Superior temporal gyrus (tissue), 1 donor: ENCODE data around the gene CD40.
"Not testable (repeated sequence)": the region's sequence is repeated elsewhere in the genome, so short reads cannot be mapped to it uniquely, and the experiment has no call there.

ENCODE experiments used
- DNase-seq: peaks from one replicate; pipeline ENCODE4 v3.0.0-alpha.2; 2016; ENCODE audit errors: extremely low spot score

The CD40 gene

DNA sequence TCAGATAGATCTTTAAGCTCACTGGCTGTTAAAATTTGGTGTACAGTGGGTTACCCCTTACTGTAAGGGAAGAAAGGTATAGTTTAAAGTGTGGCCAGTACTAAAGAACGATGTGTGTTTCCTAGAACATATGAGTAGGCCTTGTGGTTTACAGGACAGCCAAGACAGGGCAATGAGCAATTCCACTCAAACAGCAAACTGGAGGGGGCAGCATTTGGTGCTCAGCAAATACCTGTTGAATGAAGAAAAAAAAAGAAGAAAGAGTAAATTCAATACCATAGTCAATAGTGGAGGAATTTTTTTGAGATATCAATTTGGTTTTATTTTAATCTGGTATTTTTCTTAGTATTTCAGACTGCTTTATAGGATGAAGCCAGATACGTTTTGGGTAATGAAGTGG is 24.6 kb upstream of the CD40 start:
- DNase-seq, result no peak

DNA sequence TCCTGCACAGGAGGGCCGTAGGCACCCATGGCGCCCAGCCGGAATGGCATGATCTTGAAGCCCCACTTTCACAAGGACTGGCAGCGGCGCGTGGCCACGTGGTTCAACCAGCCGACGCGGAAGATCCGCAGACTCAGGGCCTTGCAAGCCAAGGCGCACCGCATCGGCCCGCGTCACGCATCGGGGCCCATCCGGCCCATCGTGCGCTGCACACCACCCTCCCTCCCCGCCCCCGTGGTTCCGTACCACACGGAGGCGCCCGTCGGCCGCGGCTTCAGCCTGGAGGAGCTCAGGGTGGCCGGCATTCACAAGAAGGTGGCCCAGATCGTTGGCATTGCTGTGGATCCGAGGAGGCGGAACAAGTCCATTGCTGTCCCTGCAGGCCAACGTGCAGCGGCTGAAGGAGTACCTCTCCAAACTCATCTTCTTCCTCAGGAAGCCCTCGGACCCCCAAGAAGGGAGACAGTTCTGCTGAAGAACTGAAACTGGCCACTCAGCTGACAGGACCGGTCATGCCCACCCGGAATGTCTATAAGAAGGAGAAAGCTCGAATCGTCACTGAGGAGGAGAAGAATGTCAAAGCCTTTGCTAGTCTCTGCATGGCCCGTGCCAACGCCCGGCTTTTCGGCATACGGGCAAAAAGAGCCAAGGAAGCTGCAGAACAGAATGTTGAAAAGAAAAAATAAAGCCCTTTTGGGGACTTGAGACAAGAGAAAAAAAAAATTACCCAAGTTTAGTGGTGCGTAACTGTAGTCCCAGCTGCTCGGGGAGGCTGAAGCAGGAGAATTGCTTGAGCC is 18.4 kb upstream of the CD40 start:
- DNase-seq, result no peak

DNA sequence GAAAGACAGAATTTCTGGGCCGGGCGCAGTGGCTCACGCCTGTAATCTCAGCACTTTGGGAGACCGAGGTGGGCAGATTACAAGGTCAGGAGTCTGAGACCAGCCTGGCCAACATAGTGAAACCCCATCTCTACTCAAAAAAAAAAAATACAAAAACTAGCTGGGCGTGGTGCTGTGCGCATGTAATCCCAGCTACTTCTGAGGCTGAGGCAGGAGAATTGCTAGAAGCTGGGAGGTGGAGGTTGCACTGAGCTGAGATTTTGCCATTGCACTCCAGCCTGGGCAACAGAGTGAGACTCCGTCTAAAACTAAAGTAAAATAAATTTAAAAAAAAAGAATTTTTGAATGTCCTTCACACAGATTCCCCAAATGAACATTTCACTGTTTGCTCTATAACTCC is 17.7 kb upstream of the CD40 start:
- not testable (repeated sequence) for DNase-seq

DNA sequence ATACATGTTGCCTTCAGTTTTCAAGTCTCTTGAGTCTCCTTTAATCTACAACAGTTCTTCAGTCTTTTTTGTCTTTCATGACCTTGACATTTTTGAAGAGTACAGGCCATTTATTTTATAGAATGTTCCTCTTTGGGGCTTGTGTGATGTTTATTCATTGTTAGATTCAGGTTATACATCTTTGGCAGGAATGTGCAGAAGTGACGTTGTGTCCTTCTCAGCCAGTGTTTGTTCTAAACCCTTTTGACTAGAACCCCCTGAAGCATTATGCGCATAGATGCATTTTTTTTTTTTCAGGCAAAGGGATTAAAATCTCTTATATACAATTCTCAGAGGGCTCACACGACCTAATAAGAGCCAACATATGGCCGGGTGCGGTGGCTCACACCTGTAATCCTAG is 17.1 kb upstream of the CD40 start:
- DNase-seq, result no peak

DNA sequence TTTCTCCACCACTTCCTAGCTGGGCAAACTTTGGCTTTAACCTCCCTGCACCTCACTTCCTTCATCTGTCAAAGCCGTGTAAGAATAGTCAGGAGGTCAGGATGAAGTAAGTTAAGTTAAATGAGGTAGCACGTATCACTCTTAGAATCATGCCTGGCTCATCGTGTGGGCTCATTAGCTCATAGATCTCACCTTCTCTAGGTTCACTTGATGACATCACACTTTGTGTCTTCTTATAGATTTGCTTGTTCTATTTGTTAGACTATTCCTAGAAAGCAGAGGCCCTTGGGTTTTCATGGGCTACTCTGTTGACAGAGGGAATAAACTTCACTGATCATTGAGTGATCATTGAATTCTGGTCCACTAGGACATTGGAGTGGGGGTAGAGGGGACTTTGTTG is 16.2 kb upstream of the CD40 start:
- no peak for DNase-seq

DNA sequence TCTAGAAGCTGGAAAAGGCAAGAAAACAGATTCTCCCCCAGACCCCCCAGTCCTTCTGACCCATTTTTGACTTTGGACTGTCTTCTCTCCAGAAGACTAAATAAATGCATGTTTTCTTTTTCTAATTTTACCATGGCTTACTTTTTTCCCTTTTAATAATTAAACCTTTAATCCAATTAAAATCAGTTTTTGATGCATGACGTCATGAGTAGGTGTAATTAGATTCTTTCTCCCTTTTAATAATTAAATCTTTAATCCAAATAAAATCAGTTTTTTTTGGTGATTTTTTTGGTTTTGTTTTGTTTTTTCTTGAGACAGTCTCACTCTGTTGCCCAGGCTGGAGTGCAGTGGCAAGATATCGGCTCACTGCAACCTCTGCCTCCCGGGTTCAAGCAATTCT is 15.2 kb upstream of the CD40 start:
- no peak for DNase-seq

DNA sequence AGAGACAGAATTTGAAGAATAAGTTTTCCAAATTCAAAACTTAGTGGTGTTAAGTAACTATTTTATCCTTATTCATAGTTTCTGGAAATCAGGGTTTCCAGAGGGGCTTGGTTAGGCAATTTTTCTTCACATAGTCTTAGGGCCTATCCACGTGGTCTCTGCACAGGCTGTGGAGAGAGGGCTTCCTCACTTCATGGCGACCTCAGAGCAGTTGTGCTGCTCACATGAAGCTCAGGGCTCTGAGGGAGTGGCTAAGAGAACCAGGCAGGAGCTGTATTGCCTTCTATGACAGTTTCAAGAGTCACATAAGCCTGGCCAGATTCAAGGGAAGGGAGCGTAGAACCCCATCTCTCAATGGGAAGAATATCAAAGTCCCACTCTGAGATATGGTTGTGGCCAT is 13.9 kb upstream of the CD40 start:
- DNase-seq, result no peak

DNA sequence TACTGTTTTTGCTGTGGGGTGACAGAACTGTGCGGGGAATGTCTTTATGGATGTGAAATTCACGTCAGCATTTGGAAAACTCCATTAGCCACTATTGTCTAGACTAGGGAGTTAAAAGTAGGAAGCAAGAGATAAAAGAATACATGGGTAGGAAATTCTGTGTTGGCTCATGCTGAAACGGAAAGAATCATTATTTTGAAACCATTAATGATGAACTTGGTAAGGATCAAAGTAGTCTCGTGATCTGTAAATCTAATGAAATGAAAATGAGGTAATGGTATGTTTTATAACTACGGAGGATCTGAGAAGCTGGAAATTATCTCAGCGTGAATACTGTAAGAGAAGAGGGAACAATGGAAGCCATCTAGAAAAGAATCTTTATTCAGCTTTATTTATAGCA is 11.1 kb upstream of the CD40 start:
- DNase-seq, result no peak

DNA sequence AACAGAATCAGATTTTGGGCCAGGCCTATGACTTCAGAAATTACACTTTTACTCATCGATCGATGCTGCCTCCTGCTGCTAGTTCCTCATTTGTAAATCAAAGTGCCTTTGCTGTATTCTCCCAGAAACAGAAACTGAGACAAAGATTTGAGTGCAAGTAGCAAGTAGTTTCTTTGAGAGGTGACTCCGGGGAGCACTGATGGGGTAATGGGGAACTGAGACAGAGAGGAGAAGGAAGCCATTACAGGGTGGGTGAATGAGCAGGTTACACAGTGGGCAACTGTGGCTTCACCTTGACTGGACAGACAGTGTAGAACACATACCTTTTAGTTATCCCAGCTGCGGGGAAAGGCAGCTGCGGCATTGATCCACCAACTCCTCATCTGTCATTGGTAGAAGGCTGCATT is 9.7 kb upstream of the CD40 start:
- DNase-seq, result no peak

DNA sequence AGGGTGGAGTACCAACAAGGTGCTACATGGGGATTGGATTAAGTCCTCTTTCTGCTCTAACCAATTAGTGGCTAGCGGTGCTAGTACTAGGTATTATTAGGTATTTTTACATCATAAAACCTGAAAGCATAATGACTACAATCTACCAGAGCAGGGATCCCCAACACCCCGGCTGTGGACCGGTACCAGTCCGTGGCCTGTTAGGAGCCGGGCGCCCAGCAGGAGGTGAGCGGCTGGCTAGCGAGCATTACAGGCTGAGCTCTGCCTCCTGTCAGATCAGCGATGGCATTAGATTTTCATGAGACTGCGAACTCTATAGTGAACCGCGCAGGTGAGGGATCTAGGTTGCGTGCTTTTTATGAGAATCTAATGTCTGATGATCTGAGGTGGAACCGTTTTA is 9.1 kb upstream of the CD40 start:
- no peak for DNase-seq

DNA sequence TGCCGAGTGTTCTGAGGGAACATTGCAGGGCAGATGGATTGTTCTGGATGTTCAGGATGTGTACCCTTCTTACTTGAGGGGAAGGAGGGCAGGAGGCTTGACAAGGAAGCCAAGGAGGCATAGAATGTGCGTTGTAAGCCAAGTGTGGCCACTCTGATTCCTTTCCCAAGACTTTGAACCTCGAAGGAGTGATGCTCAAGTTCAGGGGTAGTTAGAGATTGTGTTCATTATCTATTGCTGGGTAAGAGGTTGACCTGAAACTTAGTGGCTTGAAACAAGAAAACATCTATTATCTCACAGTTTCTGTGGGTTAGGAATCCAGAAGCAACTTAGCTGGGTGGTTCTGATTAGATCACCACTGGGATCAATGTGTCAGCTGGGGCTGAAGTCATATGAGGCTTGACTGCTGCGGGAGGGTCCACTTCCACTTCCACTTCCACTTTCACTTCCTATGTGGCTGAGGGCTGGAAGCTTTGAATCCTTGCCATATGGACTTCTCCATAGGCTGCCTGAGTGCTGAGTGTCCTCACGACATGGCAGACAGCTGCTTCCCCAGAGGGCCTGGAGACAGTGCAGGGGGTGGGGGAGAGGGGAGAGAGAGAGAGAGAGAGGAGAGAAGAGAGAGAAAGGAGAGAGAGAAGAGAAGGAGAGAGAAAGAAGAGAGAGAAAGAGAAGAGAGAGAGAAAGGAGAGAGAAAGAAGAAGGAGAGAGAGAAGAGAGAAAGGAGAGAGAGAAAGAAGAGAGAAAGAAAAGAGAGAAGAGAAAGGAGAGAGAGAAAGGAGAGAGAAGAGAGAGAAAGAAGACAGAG is 6.9 kb upstream of the CD40 start:
- no peak for DNase-seq

DNA sequence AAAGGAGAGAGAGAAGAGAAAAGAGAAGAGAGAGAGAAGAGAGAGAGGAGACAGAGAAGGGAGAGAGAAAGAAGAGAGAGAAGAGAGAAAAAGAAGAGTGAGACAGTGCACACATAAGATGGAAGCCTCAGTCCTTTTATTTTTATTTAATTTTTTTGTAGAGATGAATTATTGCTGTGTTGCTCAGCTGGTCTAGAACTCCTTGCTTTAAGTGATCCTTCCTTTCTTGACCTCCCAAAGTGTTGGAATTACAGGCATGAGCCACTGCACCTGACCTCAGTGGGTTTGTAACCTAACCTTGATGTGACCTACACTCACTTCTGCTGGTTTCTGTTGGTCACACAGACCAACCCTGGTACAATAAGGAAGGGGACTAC is 6.3 kb upstream of the CD40 start:
- no peak for DNase-seq

DNA sequence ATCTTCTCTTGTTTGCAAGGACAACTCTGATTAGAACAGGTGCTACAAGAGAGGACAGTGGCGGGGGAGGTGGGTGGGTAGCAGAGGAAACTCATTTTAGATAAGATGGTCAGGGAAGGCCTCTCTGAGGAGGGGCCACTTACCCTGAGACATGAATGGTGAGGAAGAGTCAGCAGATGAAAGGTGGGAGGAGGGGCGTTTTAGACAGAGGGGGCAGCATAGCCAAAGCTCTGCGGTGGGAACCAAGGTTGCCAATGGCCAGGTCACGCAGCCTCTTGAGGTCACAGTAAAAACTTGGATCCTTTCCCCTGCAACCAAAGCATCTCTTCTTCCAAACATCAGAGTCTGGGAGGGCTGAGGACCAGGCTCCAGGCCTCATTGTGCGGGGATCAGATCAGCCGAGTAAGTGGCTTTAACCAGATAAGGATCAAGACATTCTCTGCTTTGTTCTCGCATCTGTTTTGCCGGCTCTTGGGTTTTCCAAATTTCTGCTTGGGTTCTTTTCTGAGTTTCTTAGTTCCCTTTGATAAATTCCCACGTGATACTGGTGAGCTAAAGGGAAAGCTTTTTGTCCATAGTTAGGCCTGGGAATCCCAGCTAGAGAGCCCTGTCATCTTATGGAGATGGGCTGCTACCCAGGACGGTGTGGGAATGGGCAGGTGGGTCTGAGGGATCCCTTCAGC is 5.5 kb upstream of the CD40 start:
- no peak for DNase-seq

DNA sequence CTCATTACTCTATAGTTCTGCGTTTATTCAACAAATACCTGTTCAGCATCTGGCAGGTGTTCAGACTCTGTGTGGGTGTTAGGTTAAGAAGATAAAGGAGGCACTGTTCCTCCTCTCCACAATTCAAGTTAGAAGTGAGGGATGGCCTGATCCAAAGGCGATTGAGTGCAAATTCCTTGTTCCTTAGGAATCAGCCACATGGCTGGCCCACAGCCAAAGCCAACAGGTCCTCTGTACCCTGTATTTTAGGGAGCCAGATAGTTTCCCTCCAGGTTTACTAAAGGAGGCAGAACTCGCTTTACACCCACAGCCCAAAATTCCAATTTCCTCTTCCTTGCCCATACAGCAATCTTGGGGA is 5.0 kb upstream of the CD40 start:
- no peak for DNase-seq

DNA sequence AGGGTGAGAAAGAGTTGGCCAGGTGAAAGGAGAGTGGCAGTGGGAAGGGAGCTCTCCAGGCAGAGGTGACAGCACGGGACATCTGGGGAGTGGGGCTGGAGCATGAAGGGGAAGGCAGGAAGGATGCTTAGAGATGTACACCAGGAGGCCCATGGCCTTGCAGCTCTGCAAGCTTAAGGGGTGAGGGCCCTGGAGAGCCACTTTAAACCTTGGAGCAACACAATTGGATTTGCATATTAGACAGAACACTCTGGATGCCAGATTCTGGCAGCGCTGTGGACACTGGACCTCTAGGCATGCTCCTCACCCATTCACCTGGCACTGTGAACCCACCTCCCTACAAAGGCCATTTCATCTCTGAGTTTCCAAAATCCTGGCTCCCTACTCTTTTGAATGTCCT is 3.7 kb upstream of the CD40 start:
- no peak for DNase-seq

DNA sequence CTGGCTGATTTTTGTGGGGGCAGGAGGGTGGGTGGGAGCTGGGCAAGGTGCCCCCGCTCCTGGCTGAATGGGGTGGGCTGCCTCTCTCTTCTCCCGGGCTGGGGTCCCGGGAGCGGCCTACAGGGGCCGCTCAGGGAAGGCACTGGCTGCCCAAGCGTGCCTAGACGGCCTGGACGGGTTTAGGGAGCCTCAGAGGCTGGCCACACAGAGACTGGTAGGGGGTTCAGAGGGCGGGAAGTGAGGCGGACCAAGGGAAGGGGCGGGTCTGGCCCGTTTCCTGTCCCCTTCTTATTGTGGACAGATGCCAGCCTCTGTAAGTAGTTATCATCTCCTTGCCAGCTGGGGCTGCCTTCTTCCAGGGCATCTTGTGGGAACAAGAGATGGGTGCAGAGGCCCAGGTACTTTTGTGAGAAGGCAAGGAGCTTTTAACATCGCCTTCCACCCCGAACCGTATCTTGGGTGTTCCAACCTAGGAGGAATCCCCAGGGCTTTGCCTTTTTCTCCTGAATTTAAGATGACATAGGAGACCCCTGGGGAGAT is 437 bp downstream of the CD40 start:
- no peak for DNase-seq

DNA sequence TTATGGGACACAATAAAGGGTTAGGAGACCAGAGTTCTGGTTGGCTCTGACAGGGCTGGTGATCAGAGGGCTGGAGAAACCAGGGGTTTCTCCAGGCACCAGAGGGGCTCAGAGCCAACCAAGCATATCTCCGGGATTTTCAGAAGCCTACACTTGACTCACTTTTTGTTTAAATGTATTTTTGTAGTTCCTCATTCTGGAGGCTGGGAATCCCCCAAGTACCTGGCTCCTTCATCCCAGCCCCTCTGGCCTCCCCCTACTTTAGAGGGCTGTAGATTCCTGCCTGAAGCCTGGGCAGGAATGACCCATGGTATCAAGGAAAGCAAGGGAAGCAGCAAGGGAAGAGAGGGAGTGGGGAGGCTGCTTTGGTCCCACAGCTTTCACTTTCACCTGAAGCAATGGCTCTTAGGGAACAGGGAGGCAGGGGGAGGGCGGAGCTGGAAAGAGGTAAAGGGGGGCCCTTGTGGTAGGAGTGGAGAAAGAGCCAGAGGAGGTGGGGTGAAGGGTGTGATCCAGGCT is 973 bp downstream of the CD40 start:
- DNase-seq, result no peak

DNA sequence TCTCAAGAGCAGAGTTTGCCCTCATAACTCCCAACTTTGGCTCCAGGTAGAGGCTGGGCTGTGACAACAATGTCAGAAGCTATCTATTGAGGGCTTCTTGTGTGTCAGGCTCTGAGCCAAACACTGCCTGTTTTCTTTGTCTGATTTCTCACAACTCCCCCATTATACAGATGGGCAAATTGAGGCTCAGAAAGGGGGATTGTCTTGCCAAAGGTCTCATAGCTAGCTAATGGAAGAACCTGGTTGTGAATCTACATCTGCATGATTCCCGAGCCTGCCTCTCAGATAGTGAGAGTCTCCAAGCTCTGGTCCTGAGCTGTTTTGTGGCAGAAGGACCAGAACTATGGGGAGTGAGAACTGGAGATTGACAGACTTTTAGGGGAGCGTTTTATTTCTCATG is 1.4 kb downstream of the CD40 start:
- DNase-seq, result no peak

DNA sequence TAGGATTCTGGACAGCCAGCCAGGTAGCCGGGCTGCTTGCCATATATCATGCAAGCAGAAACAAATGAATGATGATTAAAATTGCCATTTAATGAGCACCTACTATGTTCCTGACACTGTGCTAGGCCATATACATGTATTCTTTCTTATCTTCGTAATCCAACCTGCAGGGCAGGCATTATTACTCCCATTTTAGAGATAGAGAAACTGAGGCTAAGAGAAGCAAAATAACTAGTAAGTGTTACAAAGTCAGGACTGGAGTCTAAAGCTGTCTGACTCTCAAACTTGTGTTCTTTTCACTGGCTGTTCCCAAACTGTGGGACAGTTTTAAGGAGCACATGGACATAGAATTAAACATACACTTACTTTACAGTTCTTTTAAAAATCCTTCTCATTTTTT is 2.0 kb downstream of the CD40 start:
- no peak for DNase-seq

DNA sequence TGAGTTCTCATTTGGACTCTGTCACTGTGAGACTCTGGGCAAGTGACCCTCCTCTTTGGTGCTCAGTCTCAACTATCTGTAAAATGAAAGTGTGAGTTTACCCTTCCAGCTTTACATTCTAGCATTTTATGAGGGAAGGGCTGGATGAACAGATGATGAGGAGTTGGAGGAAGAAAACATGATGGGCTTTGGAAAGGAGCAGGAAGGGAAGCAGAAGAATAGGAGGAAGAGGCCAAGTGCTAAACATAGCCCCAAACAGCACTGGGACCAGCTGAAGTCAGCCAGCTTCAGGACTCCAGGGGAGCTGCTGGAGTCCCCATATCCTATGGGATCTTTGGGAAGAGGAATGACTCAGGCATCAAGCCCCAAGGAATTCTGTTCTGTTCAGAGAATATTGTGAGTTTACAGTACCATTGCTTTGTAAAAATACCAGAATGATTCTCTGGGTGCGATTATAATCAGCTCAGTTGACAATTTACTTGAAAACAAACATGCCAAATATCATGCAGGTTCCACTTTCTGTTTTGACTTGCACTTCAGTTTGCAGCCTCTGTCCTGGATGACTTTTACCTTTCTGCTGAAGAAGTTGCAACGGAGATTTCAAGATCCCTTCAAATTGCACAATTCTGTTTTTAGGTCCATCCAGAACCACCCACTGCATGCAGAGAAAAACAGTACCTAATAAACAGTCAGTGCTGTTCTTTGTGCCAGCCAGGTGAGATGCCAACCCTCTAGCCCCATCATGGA is 3.2 kb downstream of the CD40 start:
- no peak for DNase-seq

DNA sequence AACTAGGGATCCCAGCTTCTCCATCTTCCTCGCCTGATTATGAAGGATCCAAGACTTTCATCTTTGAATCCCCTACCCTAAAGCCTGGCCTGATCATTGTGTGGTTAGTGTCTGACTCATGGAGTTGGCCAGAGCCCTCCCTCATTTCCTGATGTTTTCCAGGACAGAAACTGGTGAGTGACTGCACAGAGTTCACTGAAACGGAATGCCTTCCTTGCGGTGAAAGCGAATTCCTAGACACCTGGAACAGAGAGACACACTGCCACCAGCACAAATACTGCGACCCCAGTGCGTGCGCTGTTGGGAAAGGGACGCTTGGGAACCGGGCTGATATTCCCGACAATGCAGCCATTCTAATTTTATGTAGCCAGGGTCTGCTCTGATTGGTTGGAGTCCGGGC is 4.0 kb downstream of the CD40 start:
- no peak for DNase-seq
